Measurements from ENCODE around the gene SOD3.

SOD3 gene

DNA sequence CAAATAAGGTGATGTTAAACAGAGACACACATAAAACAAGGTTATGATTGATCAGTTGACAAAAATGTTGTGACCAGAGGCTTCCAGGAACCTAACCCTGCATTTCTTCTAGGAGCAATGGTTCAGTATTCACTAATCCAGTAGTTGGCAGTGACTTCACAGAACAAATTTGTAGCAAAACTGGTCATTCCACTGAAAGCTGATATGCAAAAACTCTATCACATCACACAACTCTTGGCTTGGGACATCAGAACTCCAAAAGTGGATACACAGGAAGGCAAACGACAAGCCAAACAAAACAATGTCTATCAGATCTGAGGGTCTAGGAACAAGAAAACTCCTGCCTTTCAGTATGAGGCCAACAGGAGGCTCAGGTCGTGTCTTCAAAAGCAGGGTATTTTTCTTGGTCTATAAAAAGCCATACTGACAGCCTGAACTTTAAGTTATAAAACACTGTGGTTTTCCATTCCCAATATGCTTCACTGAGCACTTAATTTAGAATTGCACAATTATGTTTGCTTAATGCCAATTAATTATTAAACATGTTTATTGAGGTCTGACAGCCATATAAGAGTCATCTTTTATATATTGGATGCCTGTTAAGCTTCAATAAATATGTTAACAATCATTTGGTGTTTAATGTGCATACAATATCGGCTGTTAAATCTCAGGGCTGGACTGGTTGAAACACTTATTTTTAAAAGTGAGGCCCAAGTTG lies 45.6 kb downstream of the SOD3 start:
- no peak for DNase-seq (ENCODE audit: low spot score)

GRCh38 chr4:24842356-24842755 lies 47.0 kb downstream of the SOD3 start:
- DNase-seq (ENCODE audit: low spot score), result no peak

- DNase-seq (ENCODE audit: low spot score), result no peak
These were observed 47.7 kb downstream of the SOD3 start for GRCh38 chr4:24843096-24843495.

GRCh38 chr4:24845132-24845531 lies 49.8 kb downstream of the SOD3 start:
- DNase-seq (ENCODE audit: low spot score), result no peak

DNA sequence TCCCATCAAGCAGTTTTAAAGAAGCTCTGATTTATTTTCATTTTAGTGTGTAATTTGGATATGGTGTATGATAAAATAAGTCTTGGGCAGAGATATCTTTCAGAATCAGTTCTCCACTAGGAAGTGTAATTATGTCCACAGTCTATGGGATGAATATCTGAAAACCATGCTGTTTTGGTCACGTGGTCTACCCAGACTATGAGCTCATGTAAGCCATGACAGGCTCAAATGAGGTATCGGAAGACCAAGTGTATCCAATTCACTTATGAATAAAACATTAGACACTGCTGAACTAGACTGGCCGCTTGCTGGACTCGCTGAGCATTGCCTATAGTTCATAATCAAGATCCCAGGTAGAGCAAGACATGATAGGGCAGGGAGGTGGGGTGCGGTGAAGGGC lies 50.5 kb downstream of the SOD3 start:
- DNase-seq (ENCODE audit: low spot score), result no peak

DNA sequence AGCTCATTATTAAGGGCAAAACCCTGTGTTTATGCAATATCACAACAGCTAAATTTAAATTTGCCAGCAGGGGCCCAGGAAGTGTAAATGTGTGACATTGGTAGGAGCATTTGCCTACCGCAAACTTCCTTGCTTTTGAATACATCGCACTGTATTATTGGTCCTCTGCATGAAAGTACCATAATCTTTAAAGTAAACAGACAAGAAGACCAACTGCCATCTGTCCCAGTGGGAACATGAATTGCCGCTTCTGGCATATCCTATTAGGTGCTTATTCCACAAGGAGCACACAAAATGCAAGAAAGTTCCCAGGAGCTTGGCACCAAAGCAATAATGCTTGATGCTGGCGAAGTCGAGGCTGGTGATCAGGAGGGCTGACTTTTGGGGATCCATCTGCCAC lies 51.3 kb downstream of the SOD3 start:
- DNase-seq (ENCODE audit: low spot score), result no peak

DNA sequence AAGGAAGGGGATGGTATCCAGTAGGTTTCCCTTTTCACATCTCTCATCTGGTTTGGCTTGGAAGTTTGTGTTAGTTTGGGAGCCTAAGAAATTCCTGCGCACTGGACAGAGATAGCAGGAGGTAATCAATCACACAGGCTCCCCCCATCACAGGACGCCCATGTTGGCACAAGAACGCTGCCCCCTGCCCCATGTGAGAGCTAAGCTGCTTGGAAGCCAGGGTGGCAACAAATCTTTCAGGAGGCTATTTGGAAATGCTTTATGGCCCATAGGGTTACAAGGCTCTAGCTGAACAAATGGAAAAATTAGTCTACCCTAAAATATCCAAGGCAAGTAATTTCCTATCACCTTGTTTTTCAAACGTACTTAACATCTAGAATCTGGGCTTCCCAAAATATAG lies 54.0 kb downstream of the SOD3 start:
- no peak for DNase-seq (ENCODE audit: low spot score)

DNA sequence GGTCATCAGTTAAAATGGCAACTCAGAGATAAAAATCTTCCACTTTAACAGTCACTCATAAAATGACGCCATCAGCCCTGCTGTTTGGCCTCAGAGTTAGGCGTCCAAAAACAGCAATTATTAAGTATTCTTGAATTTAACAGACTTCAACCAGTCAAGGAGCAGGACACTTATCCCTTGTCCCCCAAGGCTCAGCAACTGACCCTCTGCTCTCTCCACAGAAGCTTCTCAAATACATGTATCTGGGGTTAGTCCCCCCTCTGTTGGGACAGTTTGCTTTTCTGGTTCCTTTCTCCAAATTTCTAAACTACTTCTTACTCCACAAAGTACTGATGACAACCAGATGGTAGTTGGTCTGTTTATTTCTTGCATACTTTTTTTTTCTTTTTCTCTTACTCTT lies 54.4 kb downstream of the SOD3 start:
- DNase-seq (ENCODE audit: low spot score), result no peak

Measured in cerebellar cortex (tissue), 1 donor.